ENCODE measurements around the gene ARID2. TPM values are rescaled to one million over a fixed set of nuclear protein-coding genes. Genes with fewer than 3 reads are reported as not detected.
A peak's percentile ranks its signal among the peaks of the same experiment; 100 is the strongest.

Gene ARID2
- total and polyA plus RNA-seq, 9 of the 15 experiments (the other 6 are each of a cell fraction or from before 2014, with no cell fraction given) = 13.4 to 41.6 (median 29.4) TPM

DNA sequence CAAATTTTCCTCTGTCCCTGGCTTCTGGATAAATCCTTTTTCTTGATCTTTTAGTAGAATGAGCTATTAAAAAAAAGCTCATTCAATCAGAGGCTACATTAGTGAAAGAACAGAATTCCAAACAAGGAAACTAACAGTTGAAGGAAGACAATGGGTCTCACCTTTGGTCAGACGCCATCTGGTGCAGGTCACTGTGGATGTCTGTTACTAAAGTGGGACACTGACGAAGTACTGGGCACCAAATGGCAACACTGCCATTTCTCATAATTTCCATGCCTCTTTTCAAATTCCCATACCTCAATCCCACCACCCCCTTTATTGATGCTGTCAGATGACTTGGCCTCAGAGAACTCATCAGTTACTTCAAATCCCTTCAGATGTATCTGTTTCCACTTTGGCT lies 24.5 kb upstream of the ARID2 start (continued):
- TF ChIP-seq, protein P1, sequence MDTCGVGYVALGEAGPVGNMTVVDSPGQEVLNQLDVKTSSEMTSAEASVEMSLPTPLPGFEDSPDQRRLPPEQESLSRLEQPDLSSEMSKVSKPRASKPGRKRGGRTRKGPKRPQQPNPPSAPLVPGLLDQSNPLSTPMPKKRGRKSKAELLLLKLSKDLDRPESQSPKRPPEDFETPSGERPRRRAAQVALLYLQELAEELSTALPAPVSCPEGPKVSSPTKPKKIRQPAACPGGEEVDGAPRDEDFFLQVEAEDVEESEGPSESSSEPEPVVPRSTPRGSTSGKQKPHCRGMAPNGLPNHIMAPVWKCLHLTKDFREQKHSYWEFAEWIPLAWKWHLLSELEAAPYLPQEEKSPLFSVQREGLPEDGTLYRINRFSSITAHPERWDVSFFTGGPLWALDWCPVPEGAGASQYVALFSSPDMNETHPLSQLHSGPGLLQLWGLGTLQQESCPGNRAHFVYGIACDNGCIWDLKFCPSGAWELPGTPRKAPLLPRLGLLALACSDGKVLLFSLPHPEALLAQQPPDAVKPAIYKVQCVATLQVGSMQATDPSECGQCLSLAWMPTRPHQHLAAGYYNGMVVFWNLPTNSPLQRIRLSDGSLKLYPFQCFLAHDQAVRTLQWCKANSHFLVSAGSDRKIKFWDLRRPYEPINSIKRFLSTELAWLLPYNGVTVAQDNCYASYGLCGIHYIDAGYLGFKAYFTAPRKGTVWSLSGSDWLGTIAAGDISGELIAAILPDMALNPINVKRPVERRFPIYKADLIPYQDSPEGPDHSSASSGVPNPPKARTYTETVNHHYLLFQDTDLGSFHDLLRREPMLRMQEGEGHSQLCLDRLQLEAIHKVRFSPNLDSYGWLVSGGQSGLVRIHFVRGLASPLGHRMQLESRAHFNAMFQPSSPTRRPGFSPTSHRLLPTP (IDR thresholded peaks at IDR 0.05; ENCODE audit: borderline replicate concordance, extremely low read depth, insufficient read length) = no peak

DNA sequence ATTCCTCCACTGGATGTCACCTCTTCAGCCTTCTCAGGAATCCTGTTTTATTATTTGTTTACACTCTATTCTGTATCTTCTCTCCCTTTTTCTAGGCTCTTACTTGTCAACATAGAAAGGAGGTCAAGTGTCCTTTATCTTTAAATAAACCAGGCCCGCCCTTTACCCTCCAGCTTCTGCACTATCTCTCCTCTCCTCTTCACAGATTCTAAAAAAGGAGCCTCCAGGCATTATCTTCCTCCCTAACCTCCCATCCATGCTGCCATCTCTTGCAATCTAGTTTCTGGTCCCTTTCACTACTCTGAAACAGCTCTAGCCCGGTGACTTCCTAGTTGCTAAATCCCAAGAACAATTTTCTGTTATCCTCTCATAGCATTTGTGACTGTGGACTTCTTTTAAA lies 24.1 kb upstream of the ARID2 start:
- 0% methylated on average over 2 of the region's 2 CpGs for WGBS (ENCODE audit: insufficient coverage, low coverage, missing lambda C conversion rate)
- ATAC-seq (peak; percentile 36), FAIRE-seq (no peak), DNase-seq (ENCODE audit: extremely low read depth in 1 of 4, low spot score in 3 of 4) (peak in 2 of 4 experiments; percentile 9 to 15)
- no TSS peak for BruUV-seq (replicated peaks)
- Histone ChIP-seq H3K9me1 (ENCODE audit: control insufficient read depth, insufficient read depth, low read length) (no peaks in the 10 kb centered on the region), H3K27me3 (ENCODE audit: control insufficient read depth in 2 of 2, insufficient read depth in 2 of 2, low read length in 2 of 2) (no peaks in the 10 kb centered on the region), H3K9me3 (replicated peaks; ENCODE audit: control insufficient read depth, insufficient read depth, low read depth, low read length) (no peaks in the 10 kb centered on the region), H3K9ac (ENCODE audit: insufficient read depth in 1 of 2, low read depth in 2 of 2, low read length in 2 of 2) (no peak overlapping the region), H3K79me2 (ENCODE audit: control insufficient read depth, insufficient read depth, low read length) (no peaks in the 10 kb centered on the region), H4K20me1 (replicated peaks; ENCODE audit: control insufficient read depth, insufficient read depth, low read length) (no peaks in the 10 kb centered on the region), H3K36me3 (ENCODE audit: control insufficient read depth, insufficient read depth, low read length) (no peaks in the 10 kb centered on the region), H3K4me1 (replicated peaks in 1 of 2; ENCODE audit: control insufficient read depth in 2 of 2, insufficient read depth in 2 of 2, low read length in 2 of 2) (no peaks in the 10 kb centered on the region; a peak in 1 of 5 replicates), H3K4me2 (ENCODE audit: insufficient read depth, low read length) (no peak overlapping the region), H3K27ac (ENCODE audit: extremely low read depth, low read depth, low read length) (no peak overlapping the region), H2AFZ (ENCODE audit: low read depth, low read length) (no peak overlapping the region), H3K4me3 (no peak overlapping the region)
- intact Hi-C loops (cut with micrococcal nuclease) (no loop called here), in situ Hi-C loops (cut with MboI) (no loop called here)
- TF ChIP-seq, protein P2, sequence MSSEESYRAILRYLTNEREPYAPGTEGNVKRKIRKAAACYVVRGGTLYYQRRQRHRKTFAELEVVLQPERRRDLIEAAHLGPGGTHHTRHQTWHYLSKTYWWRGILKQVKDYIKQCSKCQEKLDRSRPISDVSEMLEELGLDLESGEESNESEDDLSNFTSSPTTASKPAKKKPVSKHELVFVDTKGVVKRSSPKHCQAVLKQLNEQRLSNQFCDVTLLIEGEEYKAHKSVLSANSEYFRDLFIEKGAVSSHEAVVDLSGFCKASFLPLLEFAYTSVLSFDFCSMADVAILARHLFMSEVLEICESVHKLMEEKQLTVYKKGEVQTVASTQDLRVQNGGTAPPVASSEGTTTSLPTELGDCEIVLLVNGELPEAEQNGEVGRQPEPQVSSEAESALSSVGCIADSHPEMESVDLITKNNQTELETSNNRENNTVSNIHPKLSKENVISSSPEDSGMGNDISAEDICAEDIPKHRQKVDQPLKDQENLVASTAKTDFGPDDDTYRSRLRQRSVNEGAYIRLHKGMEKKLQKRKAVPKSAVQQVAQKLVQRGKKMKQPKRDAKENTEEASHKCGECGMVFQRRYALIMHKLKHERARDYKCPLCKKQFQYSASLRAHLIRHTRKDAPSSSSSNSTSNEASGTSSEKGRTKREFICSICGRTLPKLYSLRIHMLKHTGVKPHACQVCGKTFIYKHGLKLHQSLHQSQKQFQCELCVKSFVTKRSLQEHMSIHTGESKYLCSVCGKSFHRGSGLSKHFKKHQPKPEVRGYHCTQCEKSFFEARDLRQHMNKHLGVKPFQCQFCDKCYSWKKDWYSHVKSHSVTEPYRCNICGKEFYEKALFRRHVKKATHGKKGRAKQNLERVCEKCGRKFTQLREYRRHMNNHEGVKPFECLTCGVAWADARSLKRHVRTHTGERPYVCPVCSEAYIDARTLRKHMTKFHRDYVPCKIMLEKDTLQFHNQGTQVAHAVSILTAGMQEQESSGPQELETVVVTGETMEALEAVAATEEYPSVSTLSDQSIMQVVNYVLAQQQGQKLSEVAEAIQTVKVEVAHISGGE (CRISPR knock-in tag; IDR thresholded peaks at IDR 0.05) = no peak
- TF ChIP-seq KDM1A (IDR thresholded peaks at IDR 0.05) = peak in 1 of 2 experiments; percentile 44; a peak in 2 of 4 replicates
- TF ChIP-seq CBFA2T3 (IDR thresholded peaks at IDR 0.05) = peak; percentile 57
- TF ChIP-seq CBFA2T2 (conservative IDR thresholded peaks at IDR 0.05) = peak; percentile 32; the same call in 1 of the 2 replicates
- TF ChIP-seq IRF2 (CRISPR knock-in tag; IDR thresholded peaks at IDR 0.05) = no peak
- CTCF ChIA-PET (ENCODE audit: low intra/inter-chr PET ratio) = no interaction called here
- POLR2A ChIA-PET = interaction anchor here (0.6 kb wide), 1 partner anchor 62 kb away, joined by 3 read pairs; no protein-coding TSS in a partner anchor
